Stomach (tissue), 9 donors: ENCODE results near the gene APEH. TPM values are rescaled to one million over a fixed set of nuclear protein-coding genes. Genes with fewer than 3 reads are reported as not detected.

ENCODE experiments used
- DNase-seq, 2 donors: peaks; one replicate each; pipeline versions ENCODE4 v3.0.0 to v3.0.0-alpha.2; 2013 to 2019
- H3K27ac ChIP-seq, 5 donors: fragments of 200-600 bp in 4 of 5; sonication (generic) in 4 of 5; one replicate each; pipeline ENCODE4 v1.5.1; 2013 to 2019; ENCODE audit warnings: mild to moderate bottlenecking in 1 of 5, moderate library complexity in 1 of 5
- H3K27me3 ChIP-seq, 3 donors: fragments of 200-600 bp; sonication (generic); one replicate each; pipeline ENCODE4 v1.5.1; 2017 to 2019; ENCODE audit warnings: mixed run types in 1 of 3
- H3K36me3 ChIP-seq, 4 donors: fragments of 200-600 bp; sonication (generic); 1 replicate in 3 of 4; 2 replicates in 1 of 4; pipeline ENCODE4 v1.5.1; 2016 to 2019
- H3K4me1 ChIP-seq, 4 donors: fragments of 200-600 bp; sonication (generic); one replicate each; pipeline ENCODE4 v1.5.1; 2016 to 2019
- H3K4me3 ChIP-seq, 4 donors: fragments of 200-600 bp; sonication (generic) in 3 of 4; one replicate each; pipeline ENCODE4 v1.5.1; 2016 to 2019; ENCODE audit warnings: mild to moderate bottlenecking in 1 of 4
- H3K9me3 ChIP-seq, 4 donors: fragments of 200-600 bp; sonication (generic); one replicate each; pipeline ENCODE4 v1.5.1; 2016 to 2019
- CTCF ChIP-seq, 7 experiments: fragments of 450-650 bp in 4 of 7; fragments of 200-600 bp in 3 of 7; sonication (generic) in 3 of 7; IDR thresholded peaks; one replicate each; pipeline ENCODE4 v1.5.1; 2016 to 2019; ENCODE audit warnings: antibody characterized with exemption in 7 of 7, control low read depth in 2 of 7, mild to moderate bottlenecking in 1 of 7
- EP300 ChIP-seq: sonication (generic); formaldehyde crosslinking; IDR thresholded peaks from one replicate; pipeline ENCODE4 v1.6.1; 2017; ENCODE audit warnings: antibody characterized with exemption
- POLR2A ChIP-seq, 4 donors: fragments of 450-650 bp; IDR thresholded peaks; one replicate each; pipeline ENCODE4 v1.6.1; 2016; ENCODE audit warnings: antibody characterized with exemption in 4 of 4, control low read depth in 2 of 4, mild to moderate bottlenecking in 1 of 4, moderate library complexity in 1 of 4
- POLR2AphosphoS5 ChIP-seq, 3 donors: sonication (generic); formaldehyde crosslinking; IDR thresholded peaks; one replicate each; pipeline ENCODE4 v1.6.1; 2016; ENCODE audit warnings: antibody characterized with exemption in 3 of 3
- WGBS, 5 donors: extraction: QIAGEN DNeasy Blood & Tissue Kit in 3 of 5; methylation state at CpG; one replicate each; pipeline versions ENCODE4 v1.1.5 to v1.1.7; 2013 to 2018; 5-methylcytosine and 5-hydroxymethylcytosine counted together
- intact Hi-C: fragments of 100-400 bp; cut with DNase I; formaldehyde crosslinking; loops from one replicate; pipeline ENCODE4 v1.15.1; 2023; ENCODE audit warnings: low total_unique reads
- polyA plus RNA-seq, 3 donors: library from polyadenylated mRNA; stranded (reverse); fragments of 200-250 nt; gene quantifications; one replicate each; pipeline ENCODE4 v1.2.3, GENCODE V29; 2013
- total RNA-seq, 5 donors: library from RNA; depleted of rRNA; stranded (reverse); fragments of >200 nt; gene quantifications; one replicate each; pipeline versions ENCODE4 v1.1.0 to v1.2.3, GENCODE V29; 2014 to 2016
- donor health status: healthy with polysubstance abuse.
- donor health status: Bipolar disorder and iron deficiency.
- donor health status: healthy.

Gene APEH
- total and polyA plus RNA-seq, 8 donors: 23.9 to 104 (median 47.7) TPM

- intact Hi-C loops: loop anchor here (10.0 kb wide), 1 partner anchor 123 kb away; no protein-coding TSS in a partner anchor
- Histone ChIP-seq H3K27ac (no peak overlapping the region), H3K4me3 (no peak overlapping the region), H3K27me3 (no peaks in the 10 kb centered on the region), H3K36me3 (peaks cover 0 to 78% (median 60%) of the 10 kb centered on the region in 4 donors), H3K4me1 (no peaks in the 10 kb centered on the region), H3K9me3 (no peaks in the 10 kb centered on the region)
- WGBS, 5 donors: 86 to 93% (median 92%) methylated on average over 5 of the region's 5 CpGs
- DNase-seq: peak in 1 of 2 donors; percentile 7
- TF ChIP-seq POLR2AphosphoS5 (IDR thresholded peaks at IDR 0.05) (no peak), CTCF (IDR thresholded peaks at IDR 0.05) (no peak), POLR2A (IDR thresholded peaks at IDR 0.05) (no peak), EP300 (no peak)
Measured at GRCh38 chr3:49711489-49711888, 37.3 kb downstream of the APEH start.

- Histone ChIP-seq H3K4me3 (no peak overlapping the region), H3K9me3 (no peaks in the 10 kb centered on the region), H3K27ac (no peak overlapping the region), H3K27me3 (no peaks in the 10 kb centered on the region), H3K4me1 (no peaks in the 10 kb centered on the region), H3K36me3 (peaks cover 0 to 78% (median 57%) of the 10 kb centered on the region in 4 donors)
- 89 to 97% (median 93%) methylated on average over 4 to 11 of the region's 11 CpGs for WGBS, 5 donors
- intact Hi-C loops: loop anchor here (10.0 kb wide), 1 partner anchor 123 kb away; no protein-coding TSS in a partner anchor
- TF ChIP-seq EP300: no peak
- no peak for TF ChIP-seq POLR2AphosphoS5 (IDR thresholded peaks at IDR 0.05)
- TF ChIP-seq POLR2A (IDR thresholded peaks at IDR 0.05): no peak
- TF ChIP-seq CTCF (IDR thresholded peaks at IDR 0.05): no peak
- peak in 1 of 2 donors; percentile 1 for DNase-seq
Measured at GRCh38 chr3:49712166-49712565, 38.0 kb downstream of the APEH start.

- peak in 1 of 2 donors; percentile 21 for DNase-seq
- H3K4me3 ChIP-seq: no peak overlapping the region
- H3K27ac ChIP-seq: no peak overlapping the region
- H3K4me1 ChIP-seq: peaks cover 0 to 3% (median 0%) of the 10 kb centered on the region in 4 donors
- H3K9me3 ChIP-seq: no peaks in the 10 kb centered on the region
- TF ChIP-seq EP300: no peak
- intact Hi-C loops: loop anchor here (10.0 kb wide), 1 partner anchor 122 kb away; no protein-coding TSS in a partner anchor
- 50 to 68% (median 65%) methylated on average over 5 to 7 of the region's 7 CpGs for WGBS, 5 donors
- peaks cover 0 to 75% (median 53%) of the 10 kb centered on the region in 4 donors for H3K36me3 ChIP-seq
- H3K27me3 ChIP-seq: no peaks in the 10 kb centered on the region
Measured at GRCh38 chr3:49712631-49713317, 38.6 kb downstream of the APEH start.

- peaks cover 3 to 11% (median 5%) of the 10 kb centered on the region in 4 donors for H3K4me1 ChIP-seq
- 92 to 96% (median 95%) methylated on average over 21 to 25 of the region's 25 CpGs for WGBS, 5 donors
- peak in 1 of 2 donors; percentile 5 for DNase-seq
Measured at GRCh38 chr3:49713336-49714105, 39.4 kb downstream of the APEH start.

More at GRCh38 chr3:49713336-49714105, 39.4 kb downstream of the APEH start:
- Histone ChIP-seq H3K9me3 (no peaks in the 10 kb centered on the region), H3K27ac (no peak overlapping the region), H3K27me3 (no peaks in the 10 kb centered on the region), H3K36me3 (peaks cover 0 to 68% (median 46%) of the 10 kb centered on the region in 4 donors), H3K4me3 (no peak overlapping the region)
- intact Hi-C loops: loop anchor here (10.0 kb wide), 1 partner anchor 121 kb away; no protein-coding TSS in a partner anchor
- TF ChIP-seq POLR2AphosphoS5 (IDR thresholded peaks at IDR 0.05) (no peak), CTCF (IDR thresholded peaks at IDR 0.05) (no peak), EP300 (no peak), POLR2A (IDR thresholded peaks at IDR 0.05) (no peak)
